Activated CD4-positive, alpha-beta T cell treated with anti-CD3 and anti-CD28 coated beads for 1 hour (primary cell): ENCODE data around the gene GLCCI1.

ENCODE experiments used
- DNase-seq: peaks from one replicate; pipeline ENCODE4 v3.0.0-alpha.2; 2020

Gene GLCCI1

GRCh38 chr7:7968544-7969305, at the start of gene GLCCI1:
Gene GLCCI1 (plus strand): TSS chr7:7968796. CDS start chr7:7969351, 555 bp downstream.
- DNase-seq = peak; percentile 92

GRCh38 chr7:7919449-7919945, 49.1 kb upstream of the GLCCI1 start:
- DNase-seq = no peak

GRCh38 chr7:7920056-7920455, 48.5 kb upstream of the GLCCI1 start:
- DNase-seq = no peak

- DNase-seq = no peak
Measured at GRCh38 chr7:7920481-7920880, 48.1 kb upstream of the GLCCI1 start.

- DNase-seq = no peak
Measured at GRCh38 chr7:7921830-7922229, 46.8 kb upstream of the GLCCI1 start.

GRCh38 chr7:7922684-7923385, 45.8 kb upstream of the GLCCI1 start:
- no peak for DNase-seq

- no peak for DNase-seq
Measured at GRCh38 chr7:7923818-7924217, 44.8 kb upstream of the GLCCI1 start.

GRCh38 chr7:7924303-7924702, 44.3 kb upstream of the GLCCI1 start:
- no peak for DNase-seq

GRCh38 chr7:7931626-7932025, 37.0 kb upstream of the GLCCI1 start:
- DNase-seq = no peak

- no peak for DNase-seq
Measured at GRCh38 chr7:7932553-7932952, 36.0 kb upstream of the GLCCI1 start.

- no peak for DNase-seq
Measured at GRCh38 chr7:7933915-7934526, 34.6 kb upstream of the GLCCI1 start.

GRCh38 chr7:7934945-7935344, 33.7 kb upstream of the GLCCI1 start:
- DNase-seq = no peak

- no peak for DNase-seq
Measured at GRCh38 chr7:7938471-7938870, 30.1 kb upstream of the GLCCI1 start.

GRCh38 chr7:7943951-7944350, 24.6 kb upstream of the GLCCI1 start:
- no peak for DNase-seq

- DNase-seq = no peak
Measured at GRCh38 chr7:7944619-7945282, 23.8 kb upstream of the GLCCI1 start.

- DNase-seq = no peak
Measured at GRCh38 chr7:7946486-7946885, 22.1 kb upstream of the GLCCI1 start.

GRCh38 chr7:7948232-7948631, 20.4 kb upstream of the GLCCI1 start:
- no peak for DNase-seq

GRCh38 chr7:7953806-7954205, 14.8 kb upstream of the GLCCI1 start:
- DNase-seq = no peak

GRCh38 chr7:7956531-7957128, 12.0 kb upstream of the GLCCI1 start:
- DNase-seq = no peak

GRCh38 chr7:7957513-7957912, 11.1 kb upstream of the GLCCI1 start:
- DNase-seq = no peak

- DNase-seq = no peak
Measured at GRCh38 chr7:7959979-7960670, 8.5 kb upstream of the GLCCI1 start.

- no peak for DNase-seq
Measured at GRCh38 chr7:7962851-7963250, 5.7 kb upstream of the GLCCI1 start.
